Measurements from ENCODE around the gene KIF2C.
"Not testable (repeated sequence)": the region's sequence is repeated elsewhere in the genome, so short reads cannot be mapped to it uniquely, and the experiment has no call there.

KIF2C gene

DNA sequence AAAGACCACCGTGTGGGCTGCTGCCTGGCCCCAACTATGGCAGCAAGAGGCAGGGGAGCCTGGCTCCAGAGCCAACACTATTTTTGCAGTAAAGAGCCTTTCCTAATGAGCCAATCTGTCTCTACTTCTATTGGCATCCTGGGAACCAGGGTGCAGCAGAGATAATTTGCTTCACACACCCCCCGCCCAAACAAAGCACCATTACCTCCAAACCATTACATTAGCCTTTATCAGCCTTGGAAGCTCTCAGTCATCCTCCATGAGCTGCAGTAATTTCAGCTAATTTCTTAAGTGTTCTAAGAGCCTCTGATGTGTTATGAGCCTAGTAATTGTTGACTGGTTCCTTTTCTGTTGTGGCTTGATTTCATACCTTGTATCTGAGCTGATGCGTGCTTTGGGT, 43.5 kb upstream of the KIF2C start:
- Histone ChIP-seq H3K36me3 (replicated peaks) (no peaks in the 10 kb centered on the region), H3K4me3 (ENCODE audit: low read depth, low read length) (no peak overlapping the region), H3K27me3 (replicated peaks) (no peaks in the 10 kb centered on the region), H3K27ac (no peak overlapping the region)
- no peak for DNase-seq
- no peak for TF ChIP-seq CTCF (IDR thresholded peaks at IDR 0.05; ENCODE audit: low read depth, low read length, missing control alignments)
- in situ Hi-C loops (cut with HindIII; ENCODE audit: low pct_ligation_motif_present, low sequenced_read_pairs), result no loop called here

GRCh38 chr1:44696789-44697345, 42.8 kb upstream of the KIF2C start:
- Histone ChIP-seq H3K27ac (no peak overlapping the region), H3K4me3 (ENCODE audit: low read depth, low read length) (no peak overlapping the region), H3K27me3 (replicated peaks) (no peaks in the 10 kb centered on the region), H3K36me3 (replicated peaks) (no peaks in the 10 kb centered on the region)
- DNase-seq, result no peak
- in situ Hi-C loops (cut with HindIII; ENCODE audit: low pct_ligation_motif_present, low sequenced_read_pairs), result no loop called here
- no peak for TF ChIP-seq CTCF (IDR thresholded peaks at IDR 0.05; ENCODE audit: low read depth, low read length, missing control alignments)

DNA sequence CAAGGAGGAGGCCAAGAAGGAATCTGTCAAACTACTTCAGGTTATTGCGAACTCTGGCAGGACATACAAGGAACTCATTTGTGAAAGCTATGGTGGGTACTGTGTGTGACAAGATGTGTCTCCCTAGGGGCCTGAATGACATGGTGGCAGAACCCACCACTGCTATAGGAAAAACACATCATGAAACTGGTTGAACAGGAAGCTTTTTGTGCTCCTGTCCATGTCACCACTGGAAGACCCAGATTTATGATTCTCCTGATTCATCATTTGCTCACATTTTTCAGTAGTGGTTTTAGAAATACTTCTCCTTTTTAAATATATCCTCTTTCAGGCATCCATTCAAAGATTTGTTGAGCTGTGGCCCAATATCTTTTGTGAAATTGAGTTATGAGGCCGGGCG, 41.5 kb upstream of the KIF2C start:
- in situ Hi-C loops (cut with HindIII; ENCODE audit: low pct_ligation_motif_present, low sequenced_read_pairs), result no loop called here
- H3K27me3 ChIP-seq (replicated peaks), result no peaks in the 10 kb centered on the region
- no peak for TF ChIP-seq CTCF (IDR thresholded peaks at IDR 0.05; ENCODE audit: low read depth, low read length, missing control alignments)

DNA sequence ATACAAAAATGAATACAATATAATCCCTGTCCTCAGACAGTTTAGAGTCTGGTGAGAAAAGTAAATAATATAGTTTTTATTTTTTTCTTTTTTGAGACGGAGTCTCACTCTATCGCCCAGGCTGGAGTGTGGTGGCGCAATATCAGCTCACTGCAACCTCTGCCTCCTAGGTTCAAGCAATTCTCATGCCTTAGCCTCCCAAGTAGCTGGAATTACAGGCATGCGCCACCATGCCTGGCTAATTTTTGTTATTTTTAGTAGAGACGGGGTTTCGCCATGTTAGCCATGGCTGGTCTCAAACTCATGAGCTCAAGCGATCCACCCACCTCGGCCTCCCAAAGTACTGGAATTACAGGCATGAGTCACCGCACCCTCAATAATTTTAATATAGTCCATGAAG, 40.3 kb upstream of the KIF2C start:
- in situ Hi-C loops (cut with HindIII; ENCODE audit: low pct_ligation_motif_present, low sequenced_read_pairs); H3K27ac ChIP-seq; DNase-seq; H3K27me3 ChIP-seq (replicated peaks); H3K36me3 ChIP-seq (replicated peaks); H3K4me3 ChIP-seq (ENCODE audit: low read depth, low read length): not testable (repeated sequence)

More for the DNA sequence above, 41.5 kb upstream of the KIF2C start:
- DNase-seq, result no peak
- Histone ChIP-seq H3K4me3 (ENCODE audit: low read depth, low read length) (no peak overlapping the region), H3K36me3 (replicated peaks) (no peaks in the 10 kb centered on the region), H3K27ac (no peak overlapping the region)

DNA sequence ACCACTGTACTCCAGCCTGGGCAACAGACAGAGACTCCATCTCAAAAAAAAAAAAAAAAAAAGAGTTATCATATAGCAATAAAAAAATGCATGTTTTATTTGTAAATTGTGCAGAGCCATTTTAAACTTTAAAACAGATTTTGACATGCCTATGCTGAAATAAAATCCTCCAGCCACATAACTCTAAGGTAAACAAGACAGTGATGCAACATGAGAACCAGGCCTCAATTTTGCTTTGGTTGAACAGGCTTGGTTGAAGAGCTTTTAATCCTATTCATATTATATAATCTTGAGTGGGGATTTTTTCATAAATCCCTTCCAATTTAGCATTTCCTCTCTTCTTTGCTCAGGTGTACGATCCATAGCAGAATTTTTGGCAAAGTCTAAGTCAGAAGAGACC, 39.1 kb upstream of the KIF2C start:
- no peaks in the 10 kb centered on the region for H3K27me3 ChIP-seq (replicated peaks)
- H3K36me3 ChIP-seq (replicated peaks), result no peaks in the 10 kb centered on the region
- in situ Hi-C loops (cut with HindIII; ENCODE audit: low pct_ligation_motif_present, low sequenced_read_pairs), result no loop called here
- DNase-seq, result no peak
- no peak for TF ChIP-seq CTCF (IDR thresholded peaks at IDR 0.05; ENCODE audit: low read depth, low read length, missing control alignments)
- no peak overlapping the region for H3K27ac ChIP-seq
- no peak overlapping the region for H3K4me3 ChIP-seq (ENCODE audit: low read depth, low read length)

- no peak for TF ChIP-seq CTCF (IDR thresholded peaks at IDR 0.05; ENCODE audit: low read depth, low read length, missing control alignments)
- no peak for DNase-seq
- Histone ChIP-seq H3K4me3 (ENCODE audit: low read depth, low read length) (no peak overlapping the region), H3K27ac (no peak overlapping the region), H3K27me3 (replicated peaks) (no peaks in the 10 kb centered on the region), H3K36me3 (replicated peaks) (no peaks in the 10 kb centered on the region)
- in situ Hi-C loops (cut with HindIII; ENCODE audit: low pct_ligation_motif_present, low sequenced_read_pairs), result no loop called here
Observed at GRCh38 chr1:44701141-44701573, 38.5 kb upstream of the KIF2C start.
